Epidermal melanocyte (primary cell): ENCODE measurements around the gene FBXL5.
"Not testable (repeated sequence)": the region's sequence is repeated elsewhere in the genome, so short reads cannot be mapped to it uniquely, and the experiment has no call there.

Experiments used
- DNase-seq: peaks from one replicate; pipeline ENCODE4 v3.0.0; 2011; ENCODE audit warnings: low spot score; ENCODE audit not compliant: insufficient read length

The FBXL5 gene

DNA sequence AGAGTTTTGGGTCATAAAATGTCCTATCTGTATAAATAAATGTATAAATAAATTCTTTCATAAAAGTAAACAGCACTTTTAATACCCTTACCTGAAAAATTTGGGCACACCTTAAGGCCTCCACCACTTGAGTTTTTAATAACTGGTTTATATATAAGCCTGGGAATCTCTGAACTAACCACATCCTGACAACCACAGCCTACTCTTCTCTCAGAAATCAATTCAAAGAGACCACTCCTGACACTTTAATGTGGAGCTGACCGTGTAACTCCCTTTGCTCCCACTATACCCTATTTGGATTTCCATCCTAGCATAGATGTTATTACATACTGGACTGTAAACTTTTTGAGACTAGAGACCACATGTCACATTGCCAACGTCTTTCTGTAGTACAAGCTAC lies 3.5 kb downstream of the FBXL5 start:
- no peak for DNase-seq

DNA sequence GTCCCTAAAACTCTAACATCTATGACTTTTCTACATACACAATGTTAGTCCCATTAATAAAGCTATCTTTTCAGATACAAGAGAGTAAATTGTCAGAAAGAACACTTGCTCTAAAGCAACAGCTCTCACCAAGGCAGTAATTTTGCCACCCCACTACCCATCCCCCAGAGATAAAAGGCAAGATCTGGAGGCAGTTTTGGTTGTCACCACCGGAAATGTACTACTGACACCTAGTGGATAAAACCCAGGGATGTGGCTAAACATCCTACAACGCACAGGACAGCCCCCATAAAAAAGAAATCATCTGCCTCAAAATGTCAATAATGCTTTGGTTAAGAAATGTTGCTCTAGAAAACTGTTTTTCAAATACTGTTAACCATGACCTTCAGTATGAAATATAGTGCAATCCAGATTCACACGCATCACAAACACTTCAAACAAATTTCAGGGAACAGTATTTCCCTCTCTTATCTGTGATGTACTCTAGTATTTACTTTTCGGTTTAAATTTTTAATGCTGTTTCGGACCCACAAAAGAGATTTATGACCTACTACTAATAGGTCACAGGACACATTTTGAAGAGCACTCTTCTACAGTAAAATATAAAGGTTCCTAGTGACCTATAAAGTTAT lies 5.1 kb downstream of the FBXL5 start:
- peak; percentile 48 for DNase-seq

GRCh38 chr4:15648600-15648999 lies 6.6 kb downstream of the FBXL5 start:
- DNase-seq = no peak

- DNase-seq = no peak
Observed at GRCh38 chr4:15638418-15638817, 16.7 kb downstream of the FBXL5 start.

DNA sequence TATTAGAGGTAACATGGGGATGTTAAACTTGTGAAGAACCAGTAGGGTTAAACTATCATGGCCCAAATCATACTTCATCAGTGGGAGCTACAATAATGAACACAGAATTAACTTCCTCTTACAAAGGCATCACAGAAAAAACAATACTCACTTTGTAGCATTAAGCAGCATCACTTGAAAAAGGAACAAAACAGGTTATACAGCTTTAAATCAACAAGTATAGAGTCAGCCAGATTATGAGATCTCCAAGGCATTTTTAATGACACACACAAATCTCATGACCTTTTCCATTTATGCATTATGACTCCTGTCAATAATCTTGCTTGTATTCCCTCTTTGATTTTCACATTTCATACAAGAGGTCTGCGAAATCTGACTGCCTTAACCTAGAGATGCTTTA lies 18.3 kb downstream of the FBXL5 start:
- DNase-seq = no peak

DNA sequence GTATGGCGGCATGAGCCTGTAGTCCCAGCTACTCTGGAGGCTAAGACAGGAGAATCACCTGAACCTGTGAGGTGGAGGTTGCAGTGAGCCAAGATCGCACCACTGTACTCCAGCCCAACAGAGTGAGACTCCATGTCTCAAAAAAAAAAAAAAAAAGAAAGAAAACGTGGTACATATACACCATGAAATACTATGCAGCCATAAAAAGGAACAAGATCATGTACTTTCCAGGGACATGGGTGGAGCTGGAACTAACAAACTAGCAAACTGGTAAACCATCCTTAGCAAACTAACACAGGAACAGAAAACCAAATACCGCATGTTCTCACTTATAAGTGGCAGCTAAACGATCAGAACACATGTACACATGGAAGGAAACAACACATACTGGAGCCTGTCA lies 37.8 kb downstream of the FBXL5 start:
- DNase-seq = not testable (repeated sequence)

GRCh38 chr4:15614891-15615290 lies 40.3 kb downstream of the FBXL5 start:
- DNase-seq = not testable (repeated sequence)

DNA sequence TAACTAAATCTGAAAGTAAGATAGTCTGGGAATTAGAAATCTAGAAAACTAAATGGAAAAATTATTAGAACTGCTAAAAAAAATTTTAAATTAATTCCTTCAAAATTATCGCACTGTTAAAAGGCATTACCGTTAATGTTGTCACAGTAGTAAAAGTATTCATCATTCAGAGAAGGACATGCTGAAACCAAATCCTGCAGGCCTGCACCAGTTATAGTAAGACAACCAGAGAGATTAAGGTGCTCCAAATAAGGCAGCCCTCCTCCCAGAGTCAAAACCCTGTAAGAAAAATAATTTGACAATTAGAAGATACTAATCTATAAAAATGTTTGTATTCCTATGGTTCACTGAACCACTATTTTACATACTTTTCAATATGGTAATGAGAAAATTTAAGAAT lies 43.0 kb downstream of the FBXL5 start:
- DNase-seq = no peak

- no peak for DNase-seq
Observed at GRCh38 chr4:15610855-15611254, 44.3 kb downstream of the FBXL5 start.

- DNase-seq = no peak
Observed at GRCh38 chr4:15605537-15605936, 49.6 kb downstream of the FBXL5 start.

DNA sequence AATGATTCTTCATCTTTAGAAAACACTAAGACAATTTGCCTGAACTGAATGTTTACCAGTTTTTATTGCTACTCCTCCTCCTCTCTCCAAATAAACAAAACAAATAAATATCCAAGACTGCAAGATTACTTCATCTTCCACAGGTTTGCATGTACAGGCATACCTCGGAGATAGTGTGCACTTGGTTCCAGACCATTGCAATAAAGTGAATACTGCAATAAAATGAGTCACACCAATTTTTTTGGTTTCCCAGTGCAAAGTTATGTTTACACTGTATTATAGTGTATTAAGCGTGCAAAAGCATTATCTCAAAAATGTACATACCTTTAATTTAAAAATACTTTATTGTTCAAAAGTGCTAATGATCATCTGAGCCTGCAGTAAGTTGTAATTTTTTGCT lies 53.3 kb downstream of the FBXL5 start:
- DNase-seq = no peak

DNA sequence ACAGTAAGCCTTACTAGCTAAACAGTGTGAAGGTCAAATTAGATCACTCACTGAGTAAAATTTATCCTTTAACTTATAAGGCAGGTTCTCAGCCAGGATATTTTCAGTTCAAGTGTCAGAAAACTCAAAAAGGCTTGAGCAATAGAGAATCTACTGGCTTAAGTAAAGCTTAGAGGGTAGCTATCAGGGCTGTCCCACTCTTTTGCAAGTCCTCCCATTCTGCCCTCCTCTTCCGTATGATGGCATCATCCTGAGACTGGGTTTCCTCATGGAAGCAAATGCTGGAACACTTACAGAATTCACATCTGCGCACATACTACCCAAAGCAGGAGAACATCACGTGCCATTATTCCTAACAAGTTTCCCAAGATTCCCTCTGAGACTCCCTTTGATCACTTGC lies 55.0 kb downstream of the FBXL5 start:
- no peak for DNase-seq

DNA sequence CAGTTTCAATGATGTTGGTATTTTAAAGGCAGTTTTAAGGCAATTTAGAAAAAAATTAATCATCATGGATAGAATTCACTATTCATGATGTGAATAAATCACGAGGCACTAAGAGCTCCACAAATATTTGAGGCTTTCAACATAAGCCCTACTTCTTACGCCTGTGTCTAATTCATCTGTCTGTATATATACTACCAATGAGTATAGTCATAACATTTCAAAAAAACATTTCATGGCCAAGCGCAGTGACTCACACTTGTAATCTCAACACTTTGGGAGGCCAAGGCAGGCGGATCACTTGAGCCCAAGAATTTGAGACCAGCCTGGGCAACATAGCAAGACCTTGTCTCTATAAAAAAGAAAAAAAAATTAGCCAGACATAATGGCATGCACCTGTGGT lies 56.5 kb downstream of the FBXL5 start:
- no peak for DNase-seq

DNA sequence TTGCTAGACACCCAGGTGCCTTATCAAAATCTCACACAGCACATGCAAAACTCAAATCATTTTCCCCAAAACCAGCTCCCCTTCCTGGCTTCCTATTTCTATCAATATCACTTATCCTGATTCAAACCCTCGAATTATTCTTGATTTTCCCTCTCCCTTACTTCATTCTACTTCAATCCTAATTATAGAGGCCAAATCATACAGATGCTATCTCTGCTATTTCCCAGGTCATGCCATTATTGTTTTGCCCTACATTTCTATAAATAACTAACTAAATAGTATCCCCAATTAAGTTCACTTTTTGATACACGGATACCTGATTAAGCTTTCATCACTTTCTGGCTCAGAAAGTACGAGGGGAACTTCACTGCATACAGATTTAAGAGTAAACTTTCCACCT lies 62.4 kb downstream of the FBXL5 start:
- no peak for DNase-seq

DNA sequence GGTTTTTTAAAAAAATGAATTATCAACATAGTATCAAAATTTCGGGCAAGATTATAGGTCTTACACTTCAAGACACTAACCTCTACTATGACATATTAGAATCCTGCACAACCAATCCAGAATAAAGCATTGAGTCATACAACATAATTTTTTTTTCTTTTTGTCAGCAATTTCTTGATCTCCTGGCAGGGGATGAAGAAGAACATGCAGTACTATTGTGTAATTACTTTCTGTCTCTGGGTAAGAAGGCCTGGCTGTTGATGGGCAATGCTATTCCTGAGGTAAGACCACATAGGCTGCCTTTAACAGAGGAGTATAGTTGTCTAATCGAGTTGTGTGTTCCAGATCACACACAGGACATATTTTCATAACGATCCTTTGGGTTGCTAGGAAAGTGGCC lies 67.5 kb downstream of the FBXL5 start:
- no peak for DNase-seq

GRCh38 chr4:15586066-15586465 lies 69.1 kb downstream of the FBXL5 start:
- no peak for DNase-seq

DNA sequence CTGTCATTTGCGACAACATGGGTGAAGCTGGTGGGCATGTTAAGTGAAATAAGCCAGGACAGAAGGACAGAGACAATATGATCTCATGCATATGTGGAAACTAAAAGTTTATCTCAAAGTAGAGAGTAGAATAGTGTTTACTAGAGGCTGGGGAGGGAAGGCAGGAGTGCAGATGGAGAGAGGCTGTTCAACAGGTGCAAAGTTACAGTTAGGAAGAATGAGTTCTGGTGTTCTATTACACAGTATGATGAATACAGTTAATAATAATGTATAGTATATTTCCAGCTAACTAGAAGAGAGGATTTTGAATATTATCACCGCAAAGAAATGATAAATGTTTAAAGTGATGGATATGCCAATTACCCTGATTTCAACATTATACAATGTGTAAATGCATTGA lies 69.8 kb downstream of the FBXL5 start:
- DNase-seq = no peak

DNA sequence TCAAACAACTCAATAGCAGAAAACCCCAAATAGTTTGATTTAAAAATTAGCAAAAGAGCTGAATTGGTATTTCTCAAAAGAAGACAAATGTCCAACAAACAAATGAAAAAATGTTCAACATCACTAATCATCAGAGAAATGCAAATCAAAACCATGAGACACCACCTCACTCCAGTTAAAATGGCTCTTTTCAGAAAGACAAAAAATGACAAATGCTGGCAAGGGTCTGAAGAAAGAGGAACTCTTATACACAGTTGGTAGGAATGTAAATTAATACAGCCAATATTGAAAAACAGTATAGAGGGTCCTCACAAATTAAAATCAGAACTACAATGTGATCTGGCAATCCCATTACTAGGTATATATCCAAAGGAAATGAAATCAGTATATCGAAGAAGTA lies 70.4 kb downstream of the FBXL5 start:
- no peak for DNase-seq

GRCh38 chr4:15577508-15577907 lies 77.6 kb downstream of the FBXL5 start:
- DNase-seq = no peak

DNA sequence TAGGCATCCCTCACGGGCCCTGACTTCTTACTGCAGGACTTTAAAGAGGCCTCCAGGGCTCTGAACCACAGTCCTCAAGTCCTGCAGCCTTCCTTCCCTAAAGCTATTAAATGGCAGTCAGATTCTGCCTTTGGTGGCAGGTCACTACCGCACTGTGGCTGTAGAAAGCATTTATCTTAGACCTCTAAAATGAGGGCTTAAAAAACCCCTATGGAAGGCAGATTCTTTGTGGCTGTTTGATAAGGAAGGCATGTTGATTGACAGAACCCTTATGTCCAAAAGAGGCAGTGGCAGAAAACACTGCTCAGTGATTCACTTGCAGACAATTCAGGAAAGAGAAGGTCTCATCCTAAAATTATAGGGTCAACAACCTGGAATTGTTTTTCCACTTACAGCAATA lies 79.2 kb downstream of the FBXL5 start:
- DNase-seq = no peak

GRCh38 chr4:15569746-15570145 lies 85.4 kb downstream of the FBXL5 start:
- DNase-seq = no peak

DNA sequence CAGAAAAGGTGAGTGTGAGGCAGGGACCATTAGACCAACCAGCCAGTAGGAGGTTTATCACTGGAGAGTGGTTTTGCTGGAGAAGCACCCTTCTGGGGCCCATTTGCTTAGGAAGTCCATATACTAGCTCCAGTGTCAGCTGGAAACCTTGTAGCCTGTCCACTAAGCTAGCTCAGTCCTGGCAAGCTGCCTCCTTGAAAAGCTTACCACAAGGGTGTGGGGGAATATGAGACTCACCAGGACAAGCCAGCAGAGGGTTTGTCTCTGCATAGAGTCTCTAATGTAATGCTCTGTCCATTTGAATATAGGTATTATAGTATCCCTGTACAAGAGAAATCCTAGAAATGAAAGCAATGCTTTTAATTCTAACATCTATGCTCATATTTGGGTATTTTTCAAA lies 86.3 kb downstream of the FBXL5 start:
- DNase-seq = no peak

DNA sequence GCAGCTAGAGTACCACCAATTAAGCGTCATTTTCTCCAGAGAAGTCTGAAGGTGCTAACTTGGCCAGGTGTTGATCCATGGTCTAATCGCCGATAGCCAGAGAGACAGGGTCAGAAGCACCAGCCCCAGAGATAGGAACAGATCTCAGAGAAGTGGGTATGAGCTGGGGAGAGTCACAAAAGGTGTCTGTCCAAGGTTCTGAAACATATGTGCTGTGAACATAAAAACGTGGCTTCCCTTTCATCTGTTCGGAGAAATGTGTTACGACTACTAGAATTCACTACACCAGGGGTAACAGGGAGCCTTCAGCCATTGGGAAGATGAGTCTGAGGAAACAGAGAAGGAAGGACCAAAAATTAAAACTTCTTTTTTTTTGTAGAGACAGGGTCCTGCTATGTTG lies 91.3 kb downstream of the FBXL5 start:
- no peak for DNase-seq

DNA sequence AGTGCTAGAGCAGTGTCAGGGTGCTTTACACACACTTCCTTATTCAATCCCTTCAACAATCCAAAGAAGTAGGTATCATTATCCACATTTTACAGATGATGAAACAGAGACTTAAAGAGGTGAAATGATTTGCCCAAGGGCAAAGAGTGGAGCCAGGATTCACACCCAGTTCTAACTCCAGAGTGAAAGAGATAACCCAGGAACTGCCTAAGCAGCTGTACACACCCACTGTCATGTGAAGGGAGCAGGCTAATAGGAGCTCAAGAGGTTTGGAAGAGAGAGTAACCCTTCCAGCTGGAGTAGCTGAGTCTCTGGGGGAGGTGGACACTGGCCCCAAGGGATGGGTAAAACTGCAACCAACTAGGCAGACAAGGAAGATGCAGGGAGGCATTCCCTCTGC lies 92.5 kb downstream of the FBXL5 start:
- DNase-seq = no peak
